ENCODE measurements around the gene NDUFA6.
"Not testable (repeated sequence)": the region's sequence is repeated elsewhere in the genome, so short reads cannot be mapped to it uniquely, and the experiment has no call there.

DNA sequence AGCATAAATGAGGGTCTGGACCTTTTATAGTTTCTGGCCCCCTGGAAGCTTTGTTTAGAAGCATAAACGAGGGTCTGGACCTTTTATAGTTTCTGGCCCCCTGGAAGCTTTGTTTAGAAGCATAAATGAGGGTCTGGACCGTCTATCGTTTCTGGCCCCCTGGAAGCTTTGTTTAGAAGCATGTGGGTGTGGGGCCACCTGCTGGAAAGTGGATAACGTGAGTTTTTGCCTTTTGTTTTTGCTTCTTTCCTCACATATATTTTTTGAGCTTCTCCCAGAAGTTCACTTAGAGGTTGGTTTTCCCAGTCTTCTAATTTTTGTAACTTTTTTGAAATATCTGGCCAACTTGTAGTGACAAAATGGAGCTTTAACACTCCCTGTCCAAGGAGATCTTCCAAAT, 22.2 kb upstream of the NDUFA6 start:
- TF ChIP-seq POLR2A (IDR thresholded peaks at IDR 0.05; ENCODE audit: low read depth, low read length); POLR2AphosphoS5 (IDR thresholded peaks at IDR 0.05; ENCODE audit: low read length); TCF12 (IDR thresholded peaks at IDR 0.05; ENCODE audit: low read depth, low read length): not testable (repeated sequence)
- TF ChIP-seq, protein P1, sequence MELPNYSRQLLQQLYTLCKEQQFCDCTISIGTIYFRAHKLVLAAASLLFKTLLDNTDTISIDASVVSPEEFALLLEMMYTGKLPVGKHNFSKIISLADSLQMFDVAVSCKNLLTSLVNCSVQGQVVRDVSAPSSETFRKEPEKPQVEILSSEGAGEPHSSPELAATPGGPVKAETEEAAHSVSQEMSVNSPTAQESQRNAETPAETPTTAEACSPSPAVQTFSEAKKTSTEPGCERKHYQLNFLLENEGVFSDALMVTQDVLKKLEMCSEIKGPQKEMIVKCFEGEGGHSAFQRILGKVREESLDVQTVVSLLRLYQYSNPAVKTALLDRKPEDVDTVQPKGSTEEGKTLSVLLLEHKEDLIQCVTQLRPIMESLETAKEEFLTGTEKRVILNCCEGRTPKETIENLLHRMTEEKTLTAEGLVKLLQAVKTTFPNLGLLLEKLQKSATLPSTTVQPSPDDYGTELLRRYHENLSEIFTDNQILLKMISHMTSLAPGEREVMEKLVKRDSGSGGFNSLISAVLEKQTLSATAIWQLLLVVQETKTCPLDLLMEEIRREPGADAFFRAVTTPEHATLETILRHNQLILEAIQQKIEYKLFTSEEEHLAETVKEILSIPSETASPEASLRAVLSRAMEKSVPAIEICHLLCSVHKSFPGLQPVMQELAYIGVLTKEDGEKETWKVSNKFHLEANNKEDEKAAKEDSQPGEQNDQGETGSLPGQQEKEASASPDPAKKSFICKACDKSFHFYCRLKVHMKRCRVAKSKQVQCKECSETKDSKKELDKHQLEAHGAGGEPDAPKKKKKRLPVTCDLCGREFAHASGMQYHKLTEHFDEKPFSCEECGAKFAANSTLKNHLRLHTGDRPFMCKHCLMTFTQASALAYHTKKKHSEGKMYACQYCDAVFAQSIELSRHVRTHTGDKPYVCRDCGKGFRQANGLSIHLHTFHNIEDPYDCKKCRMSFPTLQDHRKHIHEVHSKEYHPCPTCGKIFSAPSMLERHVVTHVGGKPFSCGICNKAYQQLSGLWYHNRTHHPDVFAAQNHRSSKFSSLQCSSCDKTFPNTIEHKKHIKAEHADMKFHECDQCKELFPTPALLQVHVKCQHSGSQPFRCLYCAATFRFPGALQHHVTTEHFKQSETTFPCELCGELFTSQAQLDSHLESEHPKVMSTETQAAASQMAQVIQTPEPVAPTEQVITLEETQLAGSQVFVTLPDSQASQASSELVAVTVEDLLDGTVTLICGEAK (IDR thresholded peaks at IDR 0.05; ENCODE audit: borderline replicate concordance) = not testable (repeated sequence)

All from GM12878 (cell line).